HG03469 (cell line): ENCODE measurements around the gene GOLGA8G.
"Not testable (repeated sequence)": the region's sequence is repeated elsewhere in the genome, so short reads cannot be mapped to it uniquely, and the experiment has no call there.

Experiments used
- ATAC-seq: cut with Tn5 transposase; IDR thresholded peaks from one replicate; pipeline ENCODE4 v1.9.1; 2021; ENCODE audit warnings: mild to moderate bottlenecking, moderate library complexity, moderate number of reproducible peaks; ENCODE audit not compliant: unreplicated experiment

Gene GOLGA8G

GRCh38 chr15:28532954-28533353 lies at the start of gene GOLGA8G:
GOLGA8G (minus strand) TSS chr15:28532971; CDS start chr15:28532909, 62 bp downstream.
- not testable (repeated sequence) for ATAC-seq

- ATAC-seq: not testable (repeated sequence)
These were observed 40.6 kb upstream of the GOLGA8G start for GRCh38 chr15:28573351-28573750.

DNA sequence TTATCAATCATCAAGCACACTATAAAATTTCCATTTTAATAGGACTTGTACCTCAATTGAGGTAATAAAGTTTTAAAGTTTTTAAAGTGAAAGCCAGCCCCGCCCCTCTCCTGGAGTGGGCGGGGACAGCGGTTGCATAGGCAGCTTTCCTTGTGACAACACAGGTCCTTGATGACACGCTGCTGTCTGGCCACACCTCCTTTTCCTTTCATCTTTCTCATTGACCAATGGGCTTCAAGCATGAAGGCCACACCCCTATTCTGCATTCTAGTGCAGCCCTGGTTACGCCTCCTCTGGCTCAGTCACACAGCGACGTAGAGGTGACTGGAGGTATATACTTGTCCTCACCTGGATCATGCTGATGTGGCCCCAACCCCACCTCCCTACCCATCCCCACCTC lies 20.5 kb upstream of the GOLGA8G start, which contains the start of gene GOLGA6L25:
GOLGA6L25 (plus strand) TSS at position 301 of the 400 bp plus-strand sequence; CDS start at position 362, 61 bp downstream.
- not testable (repeated sequence) for ATAC-seq

- not testable (repeated sequence) for ATAC-seq
These were observed 17.6 kb downstream of the GOLGA8G start for GRCh38 chr15:28515208-28515607.

- not testable (repeated sequence) for ATAC-seq
These were observed 18.6 kb downstream of the GOLGA8G start for GRCh38 chr15:28514128-28514527.

DNA sequence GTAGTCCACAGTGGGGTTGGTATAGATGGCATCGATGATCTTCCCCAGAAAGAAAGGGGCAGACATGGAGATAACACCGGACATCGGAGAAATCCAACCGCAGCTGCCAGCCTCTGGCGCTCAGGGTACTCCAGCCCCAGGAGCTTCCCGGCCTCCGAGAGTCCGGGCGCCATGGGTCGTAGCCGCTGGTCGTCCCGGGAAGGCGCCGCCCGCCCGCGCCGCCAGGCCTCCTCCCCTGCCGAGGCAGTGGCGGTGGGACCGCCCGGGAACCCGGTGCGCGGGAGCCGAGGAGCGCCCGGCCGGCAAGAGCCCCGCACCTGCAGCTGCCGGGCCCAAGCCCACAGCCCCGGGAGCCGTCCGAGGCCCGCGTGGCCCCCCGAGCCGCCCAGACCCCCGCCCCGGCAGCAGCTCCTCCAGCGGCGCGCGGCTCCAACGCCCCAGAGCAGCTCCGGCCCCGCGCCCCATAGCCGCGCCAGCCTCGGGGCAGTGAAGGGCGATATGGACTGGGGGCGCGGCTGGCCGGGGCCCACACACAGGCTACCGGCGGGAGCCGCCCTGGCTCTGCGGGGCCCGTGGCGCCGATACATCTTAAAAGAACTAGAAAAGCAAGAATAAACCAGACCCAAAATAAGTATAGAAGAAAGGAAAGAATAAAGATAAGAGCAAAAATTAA lies 24.4 kb downstream of the GOLGA8G start:
- ATAC-seq: not testable (repeated sequence)

DNA sequence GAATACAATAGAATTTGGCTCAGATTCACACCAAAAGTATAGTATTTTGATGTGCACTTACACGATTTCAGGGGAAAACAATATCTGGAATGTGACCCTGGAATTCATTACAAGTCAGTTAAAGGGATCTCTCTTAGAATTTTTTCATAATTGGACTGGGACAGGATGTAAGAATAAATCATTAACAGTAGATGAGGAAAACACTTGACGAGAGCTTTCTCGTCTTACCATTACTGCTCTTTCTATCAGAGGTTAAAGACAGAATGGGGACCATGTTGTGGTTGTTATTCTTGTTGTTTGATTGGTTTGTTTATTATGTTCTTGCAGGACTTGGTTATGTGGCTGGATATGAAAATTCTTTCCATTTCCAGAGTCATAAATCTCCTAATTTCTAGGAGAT lies 51.4 kb downstream of the GOLGA8G start:
- ATAC-seq: not testable (repeated sequence)
